RWPE1 (cell line): Measurements from ENCODE around the gene C1orf185.
"Not testable (repeated sequence)": the region's sequence is repeated elsewhere in the genome, so short reads cannot be mapped to it uniquely, and the experiment has no call there.

ENCODE experiments used
- CTCF ChIA-PET: fragments of 350-600 bp; sonication (Branson Sonifier 250); formaldehyde crosslinking; extraction: SDS; loops from one replicate; lab custom pipeline; 2021; lab: Yijun Ruan, JAX
- POLR2A ChIA-PET: fragments of 400-600 bp; formaldehyde crosslinking; extraction: SDS; loops from one replicate; lab custom pipeline; 2020; ENCODE audit warnings: antibody characterized with exemption; ENCODE audit not compliant: low non-redundant PET; lab: Yijun Ruan, JAX
- DNase-seq: peaks from one replicate; pipeline ENCODE4 v3.0.0; 2012; ENCODE audit warnings: low spot score
- H3K27ac ChIP-seq: fragments of 450-650 bp; 2 replicates; pipeline ENCODE4 v1.5.1; 2017
- TF ChIP-seq, protein P1 (sequence below): fragments of 450-650 bp; conservative IDR thresholded peaks from 2 replicates; pipeline ENCODE4 v1.5.1; 2017; ENCODE audit warnings: low read depth, mild to moderate bottlenecking

C1orf185 gene

DNA sequence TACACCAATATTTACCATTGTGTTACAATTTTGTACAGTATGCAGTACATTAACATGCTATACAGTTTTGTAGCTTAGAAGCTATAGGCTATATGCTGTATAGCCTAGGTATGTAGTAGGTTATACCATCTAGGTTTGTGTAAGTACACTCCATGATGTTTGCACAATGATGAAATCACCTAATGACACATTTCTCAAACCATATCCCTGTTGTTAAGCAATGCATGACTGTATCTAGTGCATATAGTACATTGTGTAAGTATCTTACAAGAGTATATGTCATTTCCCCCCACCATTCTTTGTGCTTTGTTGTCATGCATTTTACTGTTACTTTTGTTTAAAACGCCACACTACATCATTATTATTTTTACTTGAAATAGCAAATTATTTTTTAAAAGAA, 68.3 kb downstream of the C1orf185 start:
- H3K27ac ChIP-seq: no peak overlapping the region
- TF ChIP-seq, protein P1, sequence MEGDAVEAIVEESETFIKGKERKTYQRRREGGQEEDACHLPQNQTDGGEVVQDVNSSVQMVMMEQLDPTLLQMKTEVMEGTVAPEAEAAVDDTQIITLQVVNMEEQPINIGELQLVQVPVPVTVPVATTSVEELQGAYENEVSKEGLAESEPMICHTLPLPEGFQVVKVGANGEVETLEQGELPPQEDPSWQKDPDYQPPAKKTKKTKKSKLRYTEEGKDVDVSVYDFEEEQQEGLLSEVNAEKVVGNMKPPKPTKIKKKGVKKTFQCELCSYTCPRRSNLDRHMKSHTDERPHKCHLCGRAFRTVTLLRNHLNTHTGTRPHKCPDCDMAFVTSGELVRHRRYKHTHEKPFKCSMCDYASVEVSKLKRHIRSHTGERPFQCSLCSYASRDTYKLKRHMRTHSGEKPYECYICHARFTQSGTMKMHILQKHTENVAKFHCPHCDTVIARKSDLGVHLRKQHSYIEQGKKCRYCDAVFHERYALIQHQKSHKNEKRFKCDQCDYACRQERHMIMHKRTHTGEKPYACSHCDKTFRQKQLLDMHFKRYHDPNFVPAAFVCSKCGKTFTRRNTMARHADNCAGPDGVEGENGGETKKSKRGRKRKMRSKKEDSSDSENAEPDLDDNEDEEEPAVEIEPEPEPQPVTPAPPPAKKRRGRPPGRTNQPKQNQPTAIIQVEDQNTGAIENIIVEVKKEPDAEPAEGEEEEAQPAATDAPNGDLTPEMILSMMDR: no peak
- peak; percentile 62 for DNase-seq
- POLR2A ChIA-PET: no interaction called here
- CTCF ChIA-PET: no interaction called here

DNA sequence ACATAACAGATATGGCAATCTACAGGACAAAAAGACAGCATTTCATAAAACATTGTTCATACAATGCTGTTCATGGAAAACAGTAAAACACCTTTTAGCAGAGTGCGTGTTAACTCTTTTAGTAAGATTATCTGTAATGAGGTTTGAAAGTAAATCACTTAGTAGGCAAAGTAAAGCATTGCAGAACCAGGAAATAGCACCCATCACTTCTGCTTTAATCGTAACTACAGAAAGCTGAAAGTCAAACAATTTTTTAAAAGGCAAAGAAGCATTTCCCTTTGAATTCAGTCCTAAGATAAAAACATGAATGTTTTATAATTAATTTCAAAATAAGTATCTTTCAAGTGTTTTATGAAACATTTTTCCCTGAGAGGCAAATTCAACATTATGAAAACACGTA, 70.8 kb downstream of the C1orf185 start:
- DNase-seq: no peak
- POLR2A ChIA-PET: no interaction called here
- CTCF ChIA-PET: no interaction called here
- H3K27ac ChIP-seq: no peak overlapping the region
- TF ChIP-seq, protein P1: no peak

DNA sequence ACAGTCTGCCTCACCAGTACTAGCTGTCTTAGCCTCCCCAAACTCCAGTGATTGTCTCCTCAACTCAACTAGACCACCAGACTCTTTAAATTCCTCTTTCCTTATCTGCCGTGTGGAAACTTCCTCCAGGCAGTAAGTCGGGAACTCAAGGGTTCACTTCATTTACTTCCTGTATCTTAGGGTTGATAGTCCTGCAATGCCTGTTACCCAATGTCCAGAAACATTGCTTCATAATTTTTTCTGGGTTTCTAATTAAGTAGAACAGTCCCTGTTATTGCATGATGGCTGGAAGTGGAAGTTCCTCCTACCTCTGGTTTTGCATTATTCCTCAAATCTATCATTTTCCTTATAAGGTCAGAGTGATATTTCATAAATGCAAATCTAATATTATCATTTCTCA, 73.2 kb downstream of the C1orf185 start:
- TF ChIP-seq, protein P1: no peak
- DNase-seq: no peak
- ChIA-PET POLR2A (no interaction called here), CTCF (interaction anchor here (0.7 kb wide), 1 partner anchor 206 kb away, joined by 3 read pairs; no protein-coding TSS in a partner anchor)
- H3K27ac ChIP-seq: no peak overlapping the region

DNA sequence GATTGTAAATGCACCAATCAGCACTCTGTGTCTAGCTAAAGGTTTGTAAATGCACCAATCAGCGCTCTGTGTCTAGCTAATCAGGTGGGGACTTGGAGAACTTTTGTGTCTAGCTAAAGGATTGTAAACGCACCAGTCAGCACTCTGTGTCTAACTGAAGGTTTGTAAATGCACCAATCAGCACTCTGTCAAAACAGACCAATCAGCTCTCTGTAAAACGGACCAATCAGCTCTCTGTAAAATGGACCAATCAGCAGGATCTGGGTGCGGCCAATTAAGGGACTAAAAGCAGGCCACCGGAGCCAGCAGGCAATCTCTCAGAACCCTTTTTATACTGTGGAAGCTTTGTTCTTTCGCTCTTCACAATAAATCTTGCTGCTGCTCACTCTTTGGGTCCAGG, 76.0 kb downstream of the C1orf185 start:
- DNase-seq, CTCF ChIA-PET, POLR2A ChIA-PET, H3K27ac ChIP-seq: not testable (repeated sequence)

DNA sequence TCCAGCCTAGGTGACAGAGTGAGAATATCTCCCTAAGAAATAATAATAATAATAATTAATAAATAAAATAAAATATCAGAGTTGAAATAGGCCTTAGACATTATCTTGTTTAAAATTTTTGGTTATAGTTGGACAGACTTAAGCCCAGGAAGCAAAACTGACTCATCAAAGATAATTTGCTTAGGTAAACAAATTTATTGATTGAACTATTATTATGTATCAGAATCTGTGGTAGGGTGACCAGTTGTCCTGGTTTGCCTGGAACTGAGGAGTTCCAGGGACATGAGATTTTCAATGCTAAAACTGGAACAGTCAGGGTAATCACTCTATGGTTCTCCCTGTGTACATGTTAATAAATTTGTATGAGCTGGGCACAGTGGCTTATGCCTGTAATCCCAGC, 86.2 kb downstream of the C1orf185 start:
- POLR2A ChIA-PET: no interaction called here
- TF ChIP-seq, protein P1: no peak
- CTCF ChIA-PET: interaction anchor here (1.2 to 2.5 kb wide), 4 partner anchors 100 to 686 kb away, joined by 3 to 19 read pairs (median 8); no protein-coding TSS in a partner anchor
- no peak for DNase-seq
- H3K27ac ChIP-seq: no peak overlapping the region

DNA sequence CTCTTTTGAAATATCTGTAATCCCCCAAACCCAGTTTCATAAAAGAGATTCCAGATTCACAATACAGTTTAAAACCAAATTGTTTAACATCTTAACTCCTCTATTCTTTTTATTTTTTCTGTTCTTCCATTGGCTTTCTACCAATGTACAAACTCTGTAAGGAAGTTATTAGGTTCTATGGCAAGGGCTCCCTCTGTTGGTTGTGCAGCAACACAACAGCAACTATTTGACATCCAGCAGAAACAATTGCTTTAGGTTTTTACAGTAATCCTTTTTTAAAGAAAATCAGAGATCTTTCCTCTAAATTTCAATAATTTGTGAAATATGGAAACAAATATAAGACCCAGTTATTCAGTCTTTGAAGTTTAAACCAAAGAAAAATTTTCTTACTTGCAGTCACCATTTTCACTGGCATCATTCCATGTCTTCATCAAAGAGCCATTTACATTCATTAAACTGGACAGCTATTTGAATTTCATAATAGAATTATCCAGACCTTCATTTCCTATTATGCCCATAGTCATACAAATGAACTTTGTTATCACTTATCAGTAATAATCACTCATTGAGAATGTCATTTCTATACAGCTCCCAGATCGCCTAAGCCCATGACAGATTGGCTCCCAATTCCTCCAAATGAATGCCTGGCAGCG, 87.5 kb downstream of the C1orf185 start:
- ChIA-PET CTCF (interaction anchor here (0.5 to 2.5 kb wide), 15 partner anchors 8 to 822 kb away, joined by 3 to 19 read pairs (median 3); no protein-coding TSS in a partner anchor), POLR2A (interaction anchor here (0.7 kb wide), 1 partner anchor 46 kb away, joined by 3 read pairs; no protein-coding TSS in a partner anchor)
- DNase-seq: peak; percentile 67
- no peak overlapping the region for H3K27ac ChIP-seq
- TF ChIP-seq, protein P1: peak; percentile 95

DNA sequence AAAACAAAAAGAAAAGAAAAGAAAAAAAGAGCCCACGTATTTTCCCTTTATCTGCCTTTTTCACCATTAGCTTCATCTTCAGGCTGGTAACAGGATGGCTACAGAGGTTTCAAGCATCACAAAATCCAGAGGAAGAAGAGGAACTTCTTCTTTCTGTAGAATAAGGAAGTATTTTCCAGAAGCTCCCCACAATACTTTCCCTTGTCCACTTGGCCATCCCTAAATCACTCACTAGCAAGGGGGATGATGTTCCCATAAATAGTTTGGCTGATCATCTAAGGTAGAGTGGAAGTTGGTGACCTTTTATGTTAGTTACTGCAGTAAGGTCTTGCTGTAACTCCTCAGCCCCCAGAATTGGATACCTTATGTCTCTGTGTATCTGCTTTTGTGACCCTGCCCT, 88.9 kb downstream of the C1orf185 start:
- no peak overlapping the region for H3K27ac ChIP-seq
- POLR2A ChIA-PET: no interaction called here
- no peak for DNase-seq
- CTCF ChIA-PET: interaction anchor here (0.5 to 2.2 kb wide), 4 partner anchors 105 to 662 kb away, joined by 3 to 10 read pairs (median 3); no protein-coding TSS in a partner anchor
- TF ChIP-seq, protein P1: no peak
